ENCODE measurements around the gene RAB2B.
A peak's percentile ranks its signal among the peaks of the same experiment; 100 is the strongest.

The RAB2B gene
- total RNA-seq = 20.4 to 42.5 (median 27.6) reads per million in 17 experiments

DNA sequence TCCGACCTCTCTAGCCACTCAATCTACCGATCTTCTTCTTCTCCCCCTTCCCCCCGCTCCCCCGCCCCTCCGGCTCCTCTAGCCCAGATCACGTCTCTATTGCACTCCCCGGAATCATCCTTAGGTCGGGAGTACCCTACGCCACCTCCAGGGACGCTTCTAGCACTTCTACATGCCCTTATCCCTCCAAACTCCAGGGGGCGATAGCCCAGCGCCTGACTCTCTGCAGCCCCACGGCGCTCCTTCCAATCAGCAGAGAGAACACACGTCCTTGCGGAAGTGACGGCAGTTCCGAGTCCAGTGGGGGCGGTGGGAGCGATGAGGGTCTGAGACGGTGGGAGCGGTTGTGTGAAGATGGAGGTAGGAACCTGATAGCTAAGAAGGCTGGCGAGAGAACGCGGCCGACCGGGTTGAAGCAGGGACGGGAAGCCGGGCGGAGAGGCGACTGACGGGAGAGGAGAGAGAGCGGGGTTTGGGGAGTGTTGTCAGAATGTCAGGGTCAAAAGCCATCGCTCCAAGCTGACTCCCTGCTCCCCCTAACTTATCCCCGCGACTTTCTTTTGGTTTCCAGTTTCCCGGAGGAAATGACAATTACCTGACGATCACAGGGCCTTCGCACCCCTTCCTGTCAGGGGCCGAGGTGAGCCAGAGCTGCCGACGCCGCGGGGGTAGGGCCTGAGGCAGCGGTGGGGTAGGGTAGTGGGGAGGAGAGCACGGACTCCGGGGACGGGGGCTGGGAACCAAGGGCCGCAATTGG lies at the start of gene RAB2B, which contains the start of gene TOX4:
Gene RAB2B, minus strand, starts transcription at position 35 of the 757 bp plus-strand sequence. CDS start 87 bp downstream, outside the sequence.
Gene TOX4, plus strand, starts transcription at position 271 of the 757 bp plus-strand sequence. Its CDS starts 84 bp downstream, at position 355.
- peak; percentile 97 to 99 (median 98) for DNase-seq

DNA sequence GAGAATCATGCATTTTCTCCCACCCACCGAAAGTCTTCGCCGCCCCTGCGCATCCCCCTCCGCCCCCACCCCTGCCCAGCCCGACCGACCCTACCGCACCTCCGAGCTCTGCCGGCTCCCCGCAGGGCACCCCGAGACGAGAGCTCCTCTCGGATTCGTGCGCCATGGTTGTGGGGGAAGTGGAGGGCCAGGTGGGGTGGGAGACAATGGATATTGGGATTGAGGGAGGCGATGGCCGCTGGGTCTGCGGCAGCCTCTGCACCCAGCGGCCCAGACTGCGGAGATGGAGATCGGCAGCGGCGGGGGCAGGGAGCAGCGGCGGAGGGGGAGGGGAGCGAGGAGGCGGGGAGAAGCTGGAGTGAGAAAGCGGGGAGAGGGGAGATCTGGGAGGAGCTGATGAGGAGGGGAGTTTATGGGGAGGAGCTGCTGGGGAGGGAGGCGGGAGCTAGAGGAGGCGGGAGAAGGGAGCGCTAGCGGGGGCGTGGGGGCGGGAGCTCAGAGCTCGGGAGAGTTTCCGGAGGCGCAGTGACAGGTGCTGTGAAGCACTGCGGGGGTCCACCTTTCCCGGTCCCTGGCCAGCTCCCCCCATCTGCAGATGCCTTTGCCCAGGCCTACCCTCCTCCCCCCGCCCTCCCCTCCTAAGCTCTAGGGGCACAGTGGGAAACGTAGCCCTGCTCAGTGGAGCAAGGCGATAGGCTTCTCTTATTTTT lies 49.4 kb upstream of the RAB2B start, which contains the start of gene SALL2:
Gene SALL2, minus strand, starts transcription at position 385 of the 710 bp plus-strand sequence. Its CDS starts 219 bp downstream, at position 166.
- peak in 2 of 4 experiments; percentile 14 to 42 for DNase-seq

DNA sequence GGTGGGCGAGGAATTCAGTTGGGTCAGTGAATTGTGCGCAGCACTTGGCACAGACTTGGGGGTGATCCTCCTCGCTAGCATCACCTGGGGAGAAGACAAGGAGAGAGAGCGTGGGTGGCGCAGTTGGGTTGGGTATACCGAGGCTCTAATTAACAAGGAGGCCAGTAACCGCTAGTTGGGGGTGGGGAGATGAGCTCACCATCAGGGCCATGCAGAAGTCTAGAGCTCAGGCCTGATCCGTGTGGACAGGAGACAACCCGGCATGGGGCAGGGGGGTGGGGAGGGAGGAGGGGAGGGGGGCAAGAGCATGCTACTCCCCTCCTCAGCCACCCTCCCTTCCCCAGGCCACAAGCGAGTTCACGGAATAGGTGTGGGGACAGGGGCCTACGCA lies 48.8 kb upstream of the RAB2B start:
- no peak for DNase-seq

DNA sequence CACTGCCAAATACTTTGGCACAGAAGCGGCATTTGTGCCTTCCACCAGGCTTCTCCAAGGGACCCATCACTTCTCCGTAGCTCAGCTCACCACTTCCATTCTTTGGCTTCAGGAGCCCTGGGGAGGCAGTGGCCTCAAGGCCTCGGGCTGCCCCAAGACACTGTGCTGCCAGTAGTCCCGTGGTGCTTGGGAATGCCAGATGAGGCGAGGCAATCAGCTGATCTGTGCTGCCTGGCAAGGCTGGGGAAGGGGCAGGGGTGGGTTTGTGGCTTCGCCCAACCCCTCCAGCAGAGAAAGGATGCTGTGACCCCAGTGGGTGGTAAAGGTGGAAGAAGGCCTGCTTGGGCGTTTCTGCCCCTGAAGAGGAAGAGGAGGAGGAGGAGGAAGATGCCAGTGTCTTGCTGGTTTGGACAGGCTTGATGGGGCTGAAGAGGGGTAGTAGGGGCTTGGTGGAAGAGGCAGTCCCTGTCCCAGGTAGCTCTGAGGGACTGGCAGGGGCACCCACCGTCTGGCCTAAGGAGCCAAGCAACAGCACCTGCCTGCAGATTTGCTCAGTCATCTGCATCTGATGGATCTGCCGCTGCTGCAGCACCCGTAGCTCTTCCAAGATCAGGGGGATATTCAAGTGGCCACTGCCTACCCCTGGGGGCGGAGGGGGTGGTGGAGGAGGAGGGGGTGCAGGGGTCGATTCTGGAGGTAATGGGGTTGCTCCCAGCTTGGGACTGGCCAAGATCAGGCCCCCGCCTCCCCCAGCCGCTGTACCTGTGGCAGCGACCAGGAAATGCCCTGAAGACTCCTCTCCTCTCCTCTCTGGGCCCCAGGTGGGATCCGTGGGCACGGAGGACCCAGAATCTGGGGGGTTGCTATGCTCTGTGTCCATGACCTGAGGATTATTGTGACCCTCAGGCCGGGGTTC lies 48.1 kb upstream of the RAB2B start:
- DNase-seq = no peak

DNA sequence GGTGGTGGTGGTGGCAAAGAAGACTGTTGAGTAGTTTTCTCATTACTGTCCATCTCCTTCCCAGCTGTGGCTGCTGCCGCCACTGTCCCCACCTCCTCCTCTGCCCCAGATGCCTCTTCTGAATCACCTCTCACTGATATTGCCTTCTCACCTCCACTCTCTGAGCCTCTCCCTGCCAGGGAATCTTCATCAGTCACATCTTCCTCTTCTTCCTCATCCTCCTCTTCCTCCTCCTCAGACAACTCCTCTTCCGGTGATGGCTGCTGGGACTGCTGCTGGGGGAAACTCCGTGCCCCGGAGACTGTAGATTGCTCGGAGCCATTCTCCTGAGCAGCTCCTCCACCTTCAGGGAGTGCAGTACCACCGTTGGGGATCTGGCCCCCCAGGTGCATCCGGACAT lies 46.4 kb upstream of the RAB2B start:
- no peak for DNase-seq

DNA sequence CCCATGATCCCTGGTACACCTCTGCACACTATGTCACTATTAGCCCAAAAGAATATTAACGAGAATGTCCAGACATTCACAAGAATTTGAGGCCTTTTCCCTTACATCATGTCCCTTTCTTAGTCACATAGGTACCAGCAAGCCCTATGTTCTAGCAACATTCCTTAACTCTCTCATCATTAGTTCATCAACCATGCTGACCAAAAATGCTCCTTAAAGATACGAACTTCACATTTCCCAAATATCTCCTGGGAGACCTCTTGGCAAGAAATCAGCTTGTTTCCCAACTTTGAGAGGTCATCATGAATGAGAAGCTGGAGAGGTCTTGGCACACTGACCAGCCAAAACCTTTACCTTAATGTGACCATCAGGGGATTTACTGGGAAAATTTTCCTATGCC lies 44.7 kb upstream of the RAB2B start:
- no peak for DNase-seq

DNA sequence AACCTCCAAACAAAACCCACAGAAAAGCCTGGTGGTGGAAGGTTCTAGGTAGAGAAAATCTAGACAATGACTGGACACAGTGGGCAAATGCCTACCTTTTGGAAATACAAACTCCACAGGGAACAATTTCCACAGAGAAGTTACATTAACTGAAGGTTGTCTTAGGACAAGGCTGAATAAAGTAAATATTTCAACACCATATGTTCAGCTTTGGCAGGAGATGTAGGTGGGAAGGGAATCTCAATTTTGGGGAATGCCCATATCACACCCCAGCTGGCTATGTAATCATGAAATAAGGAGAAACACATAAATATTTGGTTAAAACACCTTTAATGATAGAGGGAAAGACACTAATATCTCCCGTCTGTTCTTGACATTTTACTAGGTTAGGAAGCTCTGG lies 44.0 kb upstream of the RAB2B start:
- DNase-seq = no peak

DNA sequence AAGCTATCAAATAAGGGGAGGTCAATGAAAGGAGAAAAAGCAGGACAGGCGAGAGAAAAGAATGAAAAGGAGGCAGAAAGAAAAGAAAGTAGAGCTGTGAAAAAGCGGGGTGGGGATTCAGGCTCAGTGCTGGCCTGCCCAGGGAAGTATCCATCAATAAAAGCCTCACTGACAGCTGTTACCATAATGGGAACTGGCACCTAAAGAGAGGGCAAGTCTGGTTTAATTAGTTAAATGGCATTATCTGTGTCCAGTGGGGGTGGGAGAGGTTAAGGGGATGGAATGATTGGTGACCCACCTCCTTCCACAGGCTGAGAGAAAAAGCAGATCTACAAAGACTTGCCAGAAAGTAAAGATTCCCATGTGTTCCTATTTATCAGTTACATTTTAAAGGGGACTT lies 42.0 kb upstream of the RAB2B start:
- no peak for DNase-seq

DNA sequence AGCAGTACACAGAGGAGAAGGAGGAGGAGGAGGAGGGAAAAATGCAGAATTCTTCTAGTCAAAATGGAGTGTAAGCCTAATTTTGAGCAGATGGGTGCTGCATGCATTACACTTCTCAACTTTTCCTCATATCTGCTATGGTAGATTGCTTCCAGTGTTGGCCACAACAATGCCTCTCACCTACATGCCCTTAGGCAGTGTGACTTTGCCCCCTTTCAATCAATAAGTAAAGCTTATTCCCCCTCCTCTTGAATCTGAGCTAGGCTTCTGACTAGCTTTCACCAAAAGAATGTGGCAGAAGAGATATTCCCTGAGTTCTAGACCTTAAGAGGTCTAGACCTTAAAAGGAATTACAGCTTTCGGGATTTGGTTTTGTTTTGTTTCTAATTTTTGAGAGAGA lies 37.6 kb upstream of the RAB2B start:
- DNase-seq = no peak

DNA sequence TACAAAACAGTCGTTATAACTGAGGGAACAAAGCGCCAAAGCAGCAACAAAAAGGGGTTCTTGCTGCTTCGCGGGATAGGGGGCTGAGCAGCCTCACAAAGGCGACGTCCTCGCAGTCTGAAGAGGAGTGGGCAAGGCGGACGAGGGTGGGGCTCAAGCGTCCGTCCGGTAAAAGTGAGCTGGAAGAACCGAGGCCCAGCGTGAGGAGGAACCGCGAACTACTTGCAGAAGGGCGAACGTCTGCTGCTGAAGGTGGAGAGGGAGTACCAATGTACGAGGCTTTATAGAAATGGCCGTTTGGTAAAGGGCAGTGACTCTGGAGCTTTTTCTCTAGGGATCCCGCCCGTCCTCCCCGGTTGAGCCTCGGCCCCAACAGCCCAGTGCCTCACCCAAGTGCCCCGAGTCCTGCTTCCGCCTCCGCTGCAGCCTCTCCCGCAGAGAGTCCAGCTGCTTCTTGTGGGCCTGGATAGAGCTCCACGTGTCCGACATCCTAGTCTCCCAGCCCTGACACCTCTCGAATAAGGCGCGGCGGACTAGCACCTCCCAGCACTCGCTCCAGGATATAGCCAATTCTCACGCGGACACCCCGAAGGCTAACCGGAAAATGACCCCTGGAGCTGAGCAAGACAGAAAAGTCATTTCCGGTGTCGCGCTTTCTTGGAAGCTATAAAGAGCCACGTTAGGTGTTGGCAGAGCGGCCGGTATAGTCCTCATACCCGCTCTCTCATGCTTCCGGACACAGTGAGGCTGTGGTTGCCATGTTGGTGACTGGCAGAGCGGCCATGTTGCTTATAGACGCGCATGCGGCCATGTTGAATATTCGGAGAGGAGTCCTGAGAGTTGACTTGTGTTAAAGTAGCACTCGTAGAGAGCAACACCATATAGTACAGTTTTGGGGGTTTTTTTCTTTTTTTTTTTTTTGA lies 34.2 kb upstream of the RAB2B start, which contains the start of gene METTL3:
Gene METTL3, minus strand, starts transcription at position 606 of the 923 bp plus-strand sequence. Its CDS starts 117 bp downstream, at position 489.
- DNase-seq = peak; percentile 97 to 99 (median 98)

DNA sequence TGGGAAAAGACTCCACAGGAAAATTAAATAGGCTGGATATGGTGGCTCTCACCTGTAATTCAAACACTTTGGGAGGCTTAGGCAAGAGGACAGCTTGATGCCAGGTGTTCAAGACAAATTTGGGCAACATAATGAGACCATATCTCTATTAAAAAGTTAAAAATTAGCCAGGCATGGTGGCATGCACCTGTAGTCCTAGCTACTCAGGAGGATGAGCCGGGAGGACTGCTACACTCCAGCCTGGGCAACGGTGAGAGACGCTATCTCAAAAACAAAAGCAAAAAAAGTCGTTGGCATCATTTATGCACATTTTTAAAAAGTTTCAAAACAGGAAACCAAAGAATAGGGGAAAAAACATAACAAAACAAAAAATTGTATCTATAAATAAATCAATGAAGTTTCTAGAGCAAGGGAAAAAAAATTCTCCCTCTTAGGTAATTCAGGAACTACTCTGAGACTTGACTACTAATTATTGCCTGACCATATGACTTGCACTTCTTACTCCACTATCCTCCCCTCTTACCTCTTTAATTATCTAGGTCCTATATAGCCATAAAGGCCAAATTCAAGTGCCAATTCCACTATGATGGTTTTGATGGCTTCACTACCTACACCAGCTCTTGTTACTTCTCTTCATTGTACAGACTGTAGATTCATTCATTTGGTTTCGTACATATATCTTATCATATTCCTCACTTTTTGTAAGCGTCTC lies 32.8 kb upstream of the RAB2B start:
- peak in 2 of 4 experiments; percentile 11 to 12 for DNase-seq

DNA sequence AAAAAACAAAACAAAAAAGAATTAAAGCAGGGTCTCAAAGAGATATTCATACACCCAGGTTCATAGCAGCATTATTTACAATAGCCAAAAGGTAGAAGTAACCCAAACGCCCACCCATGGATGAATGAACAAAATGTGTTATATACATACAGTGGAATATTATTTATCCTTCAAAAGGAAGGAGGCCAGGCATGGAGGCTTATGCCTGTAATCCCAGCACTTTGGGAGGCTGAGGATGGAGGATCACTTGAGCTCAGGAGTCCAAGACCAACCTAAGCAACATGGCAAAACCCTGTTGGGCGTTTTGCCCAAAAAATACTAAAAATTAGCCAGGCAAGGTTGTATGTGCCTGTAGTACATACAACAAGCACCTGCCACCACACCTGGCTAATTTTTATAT lies 29.8 kb upstream of the RAB2B start:
- DNase-seq = no peak

DNA sequence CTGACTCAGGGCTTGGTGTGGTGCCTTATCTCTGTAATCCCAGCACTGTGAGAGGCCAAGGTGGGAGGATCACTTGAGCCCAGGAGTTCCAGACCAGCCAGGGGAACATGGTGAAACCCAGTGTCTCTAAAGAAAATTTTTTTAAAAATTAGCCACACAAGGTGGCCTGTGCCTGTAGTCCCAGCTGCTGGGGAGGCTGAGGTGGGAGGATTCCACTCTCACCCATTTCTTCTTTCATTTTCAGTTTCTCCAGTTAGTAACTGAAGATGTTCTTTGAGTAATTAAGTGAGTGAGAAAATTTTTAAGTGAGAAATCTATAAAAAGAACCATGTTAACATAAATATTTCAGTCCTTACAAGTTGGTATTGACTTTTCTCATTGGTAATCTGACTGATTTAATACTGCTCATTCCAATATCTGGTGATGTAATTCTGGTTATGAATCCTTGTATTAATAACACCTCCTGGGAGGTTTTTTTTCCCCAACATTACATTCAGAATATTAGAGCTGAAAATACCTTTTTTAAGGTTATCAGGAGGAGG lies 28.3 kb upstream of the RAB2B start:
- DNase-seq = peak in 1 of 4 experiments; percentile 9

DNA sequence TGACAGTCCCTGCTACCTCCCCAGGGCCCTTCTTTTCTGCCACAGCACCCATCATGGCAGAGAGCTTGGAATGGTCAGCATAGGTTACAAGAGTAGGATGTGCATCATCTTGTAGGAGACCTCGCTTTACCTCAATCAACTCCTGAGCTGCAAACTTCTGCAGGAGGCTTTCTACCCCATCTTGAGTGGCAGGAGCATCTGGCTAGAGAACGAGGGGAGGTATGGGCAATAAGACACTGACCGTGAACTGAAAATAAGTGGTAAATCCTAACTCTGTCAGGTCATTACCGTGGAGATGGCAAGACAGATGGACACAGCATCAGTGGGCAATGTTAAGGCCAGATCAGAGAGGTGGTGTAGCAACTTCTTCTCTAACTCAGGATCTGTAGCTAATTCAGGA lies 26.6 kb upstream of the RAB2B start:
- no peak for DNase-seq

DNA sequence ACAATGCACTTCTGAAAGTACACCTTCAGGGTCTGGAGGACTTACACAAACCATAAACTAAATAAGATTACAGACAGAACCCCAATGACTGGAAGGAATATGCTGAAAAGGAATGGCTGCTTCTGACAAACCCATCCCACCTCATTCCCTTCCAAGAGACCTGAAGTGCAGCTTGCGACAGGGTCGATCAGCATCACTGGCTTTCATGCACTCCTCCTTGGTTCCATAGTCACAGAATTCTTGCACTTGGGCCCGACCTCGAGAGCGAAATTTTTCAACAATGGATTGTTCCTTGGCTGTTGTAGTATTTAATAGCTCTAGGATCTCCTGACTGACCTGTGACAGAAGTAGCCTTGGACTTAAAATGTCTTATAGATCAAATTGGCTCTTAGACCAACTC lies 24.8 kb upstream of the RAB2B start:
- no peak for DNase-seq

DNA sequence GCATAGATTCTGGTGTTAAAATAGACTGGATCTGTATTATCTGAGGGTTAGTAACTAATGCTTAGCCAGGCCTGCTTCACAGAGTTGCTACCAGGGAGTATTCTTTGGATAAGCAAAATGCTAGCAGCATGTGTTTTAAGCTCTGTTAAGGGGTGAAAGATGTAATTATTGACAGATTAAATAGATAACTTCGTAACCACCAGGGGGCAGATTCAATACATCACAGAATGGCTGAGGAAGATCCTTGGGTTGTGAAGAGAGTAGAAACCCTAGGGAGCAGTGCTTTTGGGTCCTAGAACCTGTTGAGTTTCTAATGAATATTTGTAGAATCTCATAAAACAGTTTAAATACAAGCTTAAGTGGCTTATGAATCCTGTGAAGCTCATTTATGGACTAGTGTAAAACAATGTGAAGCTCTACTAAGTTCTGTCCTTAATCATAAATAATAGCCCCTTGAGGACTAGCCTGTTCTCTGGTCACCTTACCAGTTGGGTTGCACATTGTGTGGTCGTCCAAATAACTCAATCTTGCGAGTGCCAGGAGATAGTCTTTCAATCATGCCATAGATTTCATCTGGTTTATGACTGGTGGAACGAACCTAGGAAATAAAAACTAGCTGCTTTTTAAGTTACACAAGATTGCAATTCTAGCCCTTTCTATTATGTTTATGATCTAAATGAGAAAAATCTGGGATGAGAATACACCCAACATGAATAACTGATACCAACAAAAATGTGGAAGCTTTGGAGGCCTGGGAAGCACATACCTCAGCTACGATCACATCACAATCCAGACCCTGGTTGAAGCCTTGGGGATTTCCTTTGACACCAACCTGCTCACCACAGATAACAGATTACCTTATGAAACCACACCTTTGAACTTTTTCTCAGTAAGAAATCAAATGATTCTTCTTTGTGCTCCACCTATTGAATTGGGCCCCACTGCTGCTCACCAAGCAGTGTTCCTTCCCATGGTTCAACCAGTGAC lies 22.1 kb upstream of the RAB2B start:
- peak; percentile 32 to 64 (median 46) for DNase-seq

DNA sequence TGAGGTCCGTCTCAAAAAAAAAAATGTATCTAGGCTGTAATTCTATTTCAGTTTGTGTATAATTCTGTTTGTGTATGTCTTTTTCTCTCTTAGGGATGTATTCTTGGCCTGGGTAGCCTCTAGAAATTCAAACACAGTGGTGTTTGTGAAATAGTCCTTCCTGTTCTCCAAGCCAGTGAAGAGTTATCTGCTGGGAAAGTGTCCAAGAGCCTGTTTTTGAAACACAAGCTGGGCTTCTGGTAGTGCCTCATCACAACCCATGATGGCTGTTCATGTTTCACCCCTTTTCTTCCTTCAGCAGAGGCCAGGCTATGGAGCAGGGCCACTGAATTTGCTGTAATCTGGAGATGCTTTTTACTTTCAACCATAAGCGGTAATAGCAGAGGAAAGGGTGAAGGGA lies 19.7 kb upstream of the RAB2B start:
- DNase-seq = no peak

DNA sequence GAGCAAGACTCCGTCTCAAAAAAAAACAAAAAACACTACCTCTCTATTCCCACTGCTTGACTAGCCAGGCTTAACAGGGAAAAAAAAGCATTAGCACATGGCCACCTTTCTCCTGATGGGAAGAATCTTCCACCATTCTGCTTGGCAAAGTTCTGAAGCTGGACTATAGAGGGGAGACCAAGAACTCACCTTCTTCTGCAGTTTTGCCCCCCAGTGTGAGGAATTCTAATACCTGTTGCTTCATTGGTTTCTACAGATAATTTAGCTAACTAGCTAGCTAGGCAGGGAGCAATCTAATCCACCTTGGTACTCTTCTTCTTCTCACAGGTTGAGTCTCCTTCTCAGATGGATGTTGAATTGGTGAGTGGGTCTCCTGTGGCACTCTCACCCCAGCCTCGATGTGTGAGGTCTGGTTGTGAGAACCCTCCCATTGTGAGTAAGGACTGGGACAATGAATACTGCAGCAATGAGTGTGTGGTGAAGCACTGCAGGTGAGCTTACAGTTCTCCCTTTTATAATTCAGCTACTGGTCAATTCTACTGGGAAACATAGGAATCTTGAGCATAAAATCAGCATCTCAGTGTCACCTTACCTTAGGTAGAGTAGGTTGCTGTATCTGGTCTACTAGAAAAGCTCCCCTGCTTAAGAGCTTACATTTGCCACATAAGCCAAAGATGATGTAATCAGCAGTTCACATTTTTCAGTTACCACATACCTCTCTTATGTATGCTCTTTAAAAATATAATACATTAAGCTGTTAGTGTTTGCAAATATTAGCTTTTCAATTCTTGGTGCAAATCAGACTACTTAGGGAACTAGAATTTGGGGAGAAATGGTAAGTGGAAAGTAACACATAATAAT lies 18.4 kb upstream of the RAB2B start:
- no peak for DNase-seq

Data from suppressor macrophage (primary cell).